Gastrocnemius medialis (tissue), 4 donors: ENCODE measurements around the gene KLK15.

Source experiments
- CTCF ChIP-seq, 5 experiments: fragments of 450-650 bp in 3 of 5; fragments of 200-600 bp in 2 of 5; sonication (generic) in 2 of 5; IDR thresholded peaks in 4 of 5; conservative IDR thresholded peaks in 1 of 5; 1 replicate in 4 of 5; 2 replicates in 1 of 5; pipeline ENCODE4 v1.5.1; 2016 to 2019; ENCODE audit warnings: antibody characterized with exemption in 5 of 5, mild to moderate bottlenecking in 3 of 5, moderate library complexity in 3 of 5
- POLR2A ChIP-seq, 2 donors: fragments of 450-650 bp; IDR thresholded peaks; one replicate each; pipeline ENCODE4 v1.6.1; 2017; ENCODE audit warnings: antibody characterized with exemption in 2 of 2, mild to moderate bottlenecking in 2 of 2, moderate library complexity in 2 of 2

- TF ChIP-seq CTCF (IDR thresholded peaks at IDR 0.05 in 4 of 5, conservative IDR thresholded peaks at IDR 0.05 in 1 of 5): no peak
- TF ChIP-seq POLR2A (IDR thresholded peaks at IDR 0.05): no peak
Observed at GRCh38 chr19:50822661-50823208, 10.6 kb downstream of the KLK15 start.
